Testis (tissue), 2 donors: Measurements from ENCODE around the gene CUL1.

Experiments used
- POLR2A ChIP-seq: fragments of 450-650 bp; IDR thresholded peaks from one replicate; pipeline ENCODE4 v1.6.1; 2017; ENCODE audit warnings: antibody characterized with exemption, mild to moderate bottlenecking, moderate library complexity
- TF ChIP-seq, protein P1 (sequence below), 3 experiments: fragments of 450-650 bp in 2 of 3; fragments of 200-600 bp in 1 of 3; sonication (generic) in 1 of 3; IDR thresholded peaks; one replicate each; pipeline ENCODE4 v1.5.1; 2016 to 2019; ENCODE audit warnings: antibody characterized with exemption in 3 of 3, mild to moderate bottlenecking in 2 of 3, moderate library complexity in 1 of 3

- TF ChIP-seq, protein P1, sequence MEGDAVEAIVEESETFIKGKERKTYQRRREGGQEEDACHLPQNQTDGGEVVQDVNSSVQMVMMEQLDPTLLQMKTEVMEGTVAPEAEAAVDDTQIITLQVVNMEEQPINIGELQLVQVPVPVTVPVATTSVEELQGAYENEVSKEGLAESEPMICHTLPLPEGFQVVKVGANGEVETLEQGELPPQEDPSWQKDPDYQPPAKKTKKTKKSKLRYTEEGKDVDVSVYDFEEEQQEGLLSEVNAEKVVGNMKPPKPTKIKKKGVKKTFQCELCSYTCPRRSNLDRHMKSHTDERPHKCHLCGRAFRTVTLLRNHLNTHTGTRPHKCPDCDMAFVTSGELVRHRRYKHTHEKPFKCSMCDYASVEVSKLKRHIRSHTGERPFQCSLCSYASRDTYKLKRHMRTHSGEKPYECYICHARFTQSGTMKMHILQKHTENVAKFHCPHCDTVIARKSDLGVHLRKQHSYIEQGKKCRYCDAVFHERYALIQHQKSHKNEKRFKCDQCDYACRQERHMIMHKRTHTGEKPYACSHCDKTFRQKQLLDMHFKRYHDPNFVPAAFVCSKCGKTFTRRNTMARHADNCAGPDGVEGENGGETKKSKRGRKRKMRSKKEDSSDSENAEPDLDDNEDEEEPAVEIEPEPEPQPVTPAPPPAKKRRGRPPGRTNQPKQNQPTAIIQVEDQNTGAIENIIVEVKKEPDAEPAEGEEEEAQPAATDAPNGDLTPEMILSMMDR (IDR thresholded peaks at IDR 0.05): no peak
- TF ChIP-seq POLR2A: no peak
Measured at GRCh38 chr7:148802101-148802493, 103.4 kb downstream of the CUL1 start.
